PC-9 (cell line): ENCODE measurements around the gene MBD4.
"Not testable (repeated sequence)": the region's sequence is repeated elsewhere in the genome, so short reads cannot be mapped to it uniquely, and the experiment has no call there.

ENCODE experiments used
- CTCF ChIP-seq: fragments of 200-600 bp; sonication (generic); conservative IDR thresholded peaks from 2 replicates; pipeline ENCODE4 v1.6.1; 2017; ENCODE audit warnings: mixed run types, antibody characterized with exemption, mild to moderate bottlenecking, moderate library complexity
- EZH2 ChIP-seq: fragments of 200-600 bp; sonication (generic); IDR thresholded peaks from 2 replicates; pipeline ENCODE4 v1.8.0; 2017; ENCODE audit warnings: antibody characterized with exemption, low read depth

DNA sequence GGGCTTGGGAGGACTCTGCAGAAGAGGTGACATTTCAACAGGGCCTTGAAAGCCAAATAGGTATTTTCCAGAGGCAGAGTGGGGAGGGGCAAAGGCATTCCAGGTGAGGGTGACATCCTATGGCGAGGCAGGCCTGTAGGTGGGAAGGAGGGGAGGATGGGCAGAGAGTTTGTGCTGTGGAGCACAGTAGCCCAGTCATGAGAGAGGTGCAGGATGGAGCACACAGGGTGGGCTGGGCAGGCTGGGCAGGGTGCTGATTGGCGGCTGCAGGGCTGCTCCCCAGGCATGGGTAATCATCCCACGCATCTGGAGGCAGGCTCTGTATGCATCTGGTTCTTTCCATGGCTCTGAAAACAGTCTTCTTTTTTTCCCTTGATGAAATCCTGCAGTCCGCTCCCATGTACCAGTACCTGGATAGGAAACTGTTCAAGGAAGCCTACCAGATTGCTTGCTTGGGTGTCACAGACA, 48.2 kb upstream of the MBD4 start:
- not testable (repeated sequence) for TF ChIP-seq EZH2, CTCF
